Neural cell (in vitro differentiated cells): ENCODE data around the gene GSC2. TPM values are rescaled to one million over a fixed set of nuclear protein-coding genes. Genes with fewer than 3 reads are reported as not detected.

ENCODE experiments used
- H2AFZ ChIP-seq: fragments of 200-600, 300-800 bp; sonication (generic), shearing (Covaris generic); 2 replicates; pipeline ENCODE4 v1.6.0; 2014; ENCODE audit warnings: low read depth, mild to moderate bottlenecking, antibody characterized with exemption, low read length, moderate library complexity
- H3F3A ChIP-seq: fragments of 200-600 bp; shearing (Covaris generic); 2 replicates; pipeline ENCODE4 v1.6.1; 2016; ENCODE audit warnings: mild to moderate bottlenecking, moderate library complexity, mixed read lengths, antibody characterized with exemption, low read length; ENCODE audit not compliant: insufficient read depth, poor library complexity, severe bottlenecking
- H3K27ac ChIP-seq: fragments of 200-600, 300-800 bp; sonication (generic), shearing (Covaris generic); 2 replicates; pipeline ENCODE4 v1.5.1; 2014; ENCODE audit warnings: mild to moderate bottlenecking, low read length, moderate library complexity
- H3K27me3 ChIP-seq: fragments of 300-800, 200-600 bp; sonication (generic), shearing (Covaris generic); 2 replicates; pipeline ENCODE4 v1.6.0; 2014; ENCODE audit warnings: mild to moderate bottlenecking, low read depth, low read length, moderate library complexity; ENCODE audit not compliant: insufficient read depth
- H3K36me3 ChIP-seq: fragments of 300-800, 200-600 bp; sonication (generic), shearing (Covaris generic); 2 replicates; pipeline ENCODE4 v1.5.1; 2014; ENCODE audit warnings: mild to moderate bottlenecking, antibody characterized with exemption, low read length, moderate library complexity; ENCODE audit not compliant: insufficient read depth
- H3K4me2 ChIP-seq: fragments of 300-800, 200-600 bp; sonication (generic), shearing (Covaris generic); 2 replicates; pipeline ENCODE4 v1.6.0; 2014; ENCODE audit warnings: mild to moderate bottlenecking, low read length
- H3K4me3 ChIP-seq: fragments of 300-800, 200-600 bp; sonication (generic), shearing (Covaris generic); 2 replicates; pipeline ENCODE4 v1.5.1; 2014; ENCODE audit warnings: mild to moderate bottlenecking, low read length, moderate library complexity
- H3K79me2 ChIP-seq: fragments of 200-600 bp; shearing (Covaris generic); replicated peaks from 2 replicates; pipeline ENCODE4 v1.6.0; 2014; ENCODE audit warnings: mild to moderate bottlenecking, low read length, moderate library complexity; ENCODE audit not compliant: insufficient read depth
- H3K9ac ChIP-seq: fragments of 300-800, 200-600 bp; sonication (generic), shearing (Covaris generic); 2 replicates; pipeline ENCODE4 v1.6.1; 2016; ENCODE audit warnings: mild to moderate bottlenecking, low read length, mixed read lengths
- H3K9me2 ChIP-seq: fragments of 200-600 bp; shearing (Covaris generic); 2 replicates; pipeline ENCODE4 v1.6.1; 2016; ENCODE audit warnings: mild to moderate bottlenecking, low read length, mixed read lengths; ENCODE audit not compliant: insufficient read depth
- H3K9me3 ChIP-seq: fragments of 200-600, 300-800 bp; sonication (generic), shearing (Covaris generic); 2 replicates; pipeline ENCODE4 v1.6.1; 2016; ENCODE audit warnings: mild to moderate bottlenecking, mixed run types, low read length, moderate library complexity, mixed read lengths
- H4K20me1 ChIP-seq: fragments of 200-600 bp; shearing (Covaris generic); 2 replicates; pipeline ENCODE4 v1.6.1; 2016; ENCODE audit warnings: mild to moderate bottlenecking, mixed run types; ENCODE audit not compliant: insufficient read depth
- CTCF ChIP-seq: fragments of 450-650 bp; IDR thresholded peaks from 2 replicates; pipeline ENCODE4 v1.5.1; 2014; ENCODE audit warnings: antibody characterized with exemption, mild to moderate bottlenecking, moderate library complexity; ENCODE audit not compliant: poor library complexity, severe bottlenecking
- EP300 ChIP-seq: fragments of 450-650 bp; conservative IDR thresholded peaks from 2 replicates; pipeline ENCODE4 v1.6.1; 2014; ENCODE audit warnings: antibody characterized with exemption, mild to moderate bottlenecking, moderate library complexity; ENCODE audit not compliant: poor library complexity, severe bottlenecking
- EZH2 ChIP-seq: fragments of 200-600, 300-800 bp; shearing (Covaris generic), sonication (generic); IDR thresholded peaks from 2 replicates; pipeline ENCODE4 v1.6.1; 2014; ENCODE audit warnings: antibody characterized with exemption, low read length, borderline replicate concordance, mild to moderate bottlenecking; ENCODE audit not compliant: insufficient read depth, poor library complexity, severe bottlenecking
- MXI1 ChIP-seq: fragments of 450-650 bp; conservative IDR thresholded peaks from 2 replicates; pipeline ENCODE4 v1.6.1; 2014; ENCODE audit warnings: antibody characterized with exemption, mild to moderate bottlenecking; ENCODE audit not compliant: poor library complexity, severe bottlenecking
- POLR2AphosphoS5 ChIP-seq: IDR thresholded peaks from 2 replicates; pipeline ENCODE4 v1.6.1; 2012
- RAD21 ChIP-seq: fragments of 450-650 bp; conservative IDR thresholded peaks from 2 replicates; pipeline ENCODE4 v1.6.1; 2014; ENCODE audit warnings: antibody characterized with exemption, mild to moderate bottlenecking, moderate library complexity
- REST ChIP-seq: IDR thresholded peaks from 2 replicates; pipeline ENCODE4 v1.6.1; 2012; ENCODE audit warnings: borderline replicate concordance
- SMC3 ChIP-seq: fragments of 450-650 bp; conservative IDR thresholded peaks from 2 replicates; pipeline ENCODE4 v1.6.1; 2014; ENCODE audit warnings: antibody characterized with exemption, mild to moderate bottlenecking, moderate library complexity; ENCODE audit not compliant: poor library complexity
- TAF1 ChIP-seq: IDR thresholded peaks from 2 replicates; pipeline ENCODE4 v1.6.1; 2012; ENCODE audit warnings: low read depth
- polyA plus RNA-seq: library from polyadenylated mRNA; depleted of rRNA; stranded (reverse); fragments of >200 nt; gene quantifications from 2 replicates; pipeline ENCODE4 v1.2.3, GENCODE V29; 2014

GSC2 gene
- polyA plus RNA-seq, 1 donor from 2014 or later, result not detected

GRCh38 chr22:19193879-19194278 lies 43.8 kb upstream of the GSC2 start:
- Histone ChIP-seq H3K27me3 (no peaks in the 10 kb centered on the region), H3K79me2 (no peaks in the 10 kb centered on the region), H3K4me2 (no peak overlapping the region), H3K9me2 (no peaks in the 10 kb centered on the region), H3F3A (no peaks in the 10 kb centered on the region), H3K4me3 (no peak overlapping the region), H2AFZ (no peak overlapping the region), H4K20me1 (no peaks in the 10 kb centered on the region), H3K9me3 (no peaks in the 10 kb centered on the region), H3K36me3 (no peaks in the 10 kb centered on the region), H3K27ac (no peak overlapping the region), H3K9ac (no peak overlapping the region)
- TF ChIP-seq POLR2AphosphoS5 (no peak), CTCF (no peak), REST (no peak), TAF1 (no peak), EP300 (no peak), MXI1 (no peak), EZH2 (no peak), SMC3 (no peak), RAD21 (no peak)

- no peaks in the 10 kb centered on the region for H3F3A ChIP-seq
- H3K4me2 ChIP-seq, result no peak overlapping the region
- H3K27me3 ChIP-seq, result no peaks in the 10 kb centered on the region
- no peak overlapping the region for H3K9ac ChIP-seq
- no peaks in the 10 kb centered on the region for H3K36me3 ChIP-seq
- no peaks in the 10 kb centered on the region for H3K9me3 ChIP-seq
- no peaks in the 10 kb centered on the region for H3K79me2 ChIP-seq
- no peak overlapping the region for H3K4me3 ChIP-seq
- H3K27ac ChIP-seq, result no peak overlapping the region
- H2AFZ ChIP-seq, result no peak overlapping the region
- TF ChIP-seq CTCF (no peak), EP300 (no peak), EZH2 (no peak), RAD21 (no peak), MXI1 (no peak), REST (no peak), SMC3 (no peak), TAF1 (no peak), POLR2AphosphoS5 (no peak)
- H3K9me2 ChIP-seq, result no peaks in the 10 kb centered on the region
- H4K20me1 ChIP-seq, result no peaks in the 10 kb centered on the region
Measured at GRCh38 chr22:19187716-19188563, 37.8 kb upstream of the GSC2 start.
